Calu3 (cell line): Measurements from ENCODE around the gene SPINK14. TPM values are rescaled to one million over a fixed set of nuclear protein-coding genes. Genes with fewer than 3 reads are reported as not detected.

Source experiments
- BruUV-seq: library from RNA; stranded (reverse); fragments of 400-500 nt; replicated peaks from 2 replicates; lab custom pipeline; 2021; lab: Mats Ljungman, UMichigan
- CTCF ChIA-PET: fragments of 300-600 bp; sonication (Branson Sonifier 250); formaldehyde crosslinking; loops from one replicate; lab custom pipeline; 2022; ENCODE audit warnings: antibody characterized with exemption; lab: Charles Lee
- DNase-seq: peaks from one replicate; pipeline ENCODE4 v3.0.0; 2022
- H3K27ac Mint-ChIP-seq: one replicate; pipeline ENCODE4 v1.8.0; 2022; ENCODE audit warnings: mixed read lengths; ENCODE audit not compliant: unreplicated experiment
- H3K27me3 Mint-ChIP-seq: one replicate; pipeline ENCODE4 v1.8.0; 2022; ENCODE audit warnings: mixed read lengths; ENCODE audit not compliant: unreplicated experiment
- H3K36me3 Mint-ChIP-seq: one replicate; pipeline ENCODE4 v1.8.0; 2022; ENCODE audit warnings: mild to moderate bottlenecking, moderate library complexity, mixed read lengths; ENCODE audit not compliant: insufficient read depth, unreplicated experiment
- H3K4me1 Mint-ChIP-seq: one replicate; pipeline ENCODE4 v1.8.0; 2022; ENCODE audit warnings: mild to moderate bottlenecking, low read depth, mixed read lengths; ENCODE audit not compliant: unreplicated experiment
- H3K4me3 Mint-ChIP-seq: one replicate; pipeline ENCODE4 v1.8.0; 2022; ENCODE audit warnings: mild to moderate bottlenecking, low read depth, moderate library complexity, mixed read lengths; ENCODE audit not compliant: unreplicated experiment
- H3K9me3 Mint-ChIP-seq: one replicate; pipeline ENCODE4 v1.8.0; 2022; ENCODE audit warnings: low read depth, mixed read lengths; ENCODE audit not compliant: unreplicated experiment
- intact Hi-C: fragments of 100-400 bp; cut with micrococcal nuclease; formaldehyde crosslinking; loops from one replicate; pipeline ENCODE4 v1.10.0; 2022; ENCODE audit not compliant: unreplicated experiment
- total RNA-seq: library from RNA; stranded (reverse); gene quantifications from 2 replicates; pipeline ENCODE4 v1.2.3, GENCODE V29; 2022
- TF ChIP-seq, protein P1 (sequence below): fragments of 200-600 bp; IDR thresholded peaks from one replicate; pipeline ENCODE4 v1.8.0; 2022; ENCODE audit warnings: antibody characterized with exemption; ENCODE audit not compliant: unreplicated experiment

The SPINK14 gene
- total RNA-seq, 1 experiment from 2014 or later, result not detected

DNA sequence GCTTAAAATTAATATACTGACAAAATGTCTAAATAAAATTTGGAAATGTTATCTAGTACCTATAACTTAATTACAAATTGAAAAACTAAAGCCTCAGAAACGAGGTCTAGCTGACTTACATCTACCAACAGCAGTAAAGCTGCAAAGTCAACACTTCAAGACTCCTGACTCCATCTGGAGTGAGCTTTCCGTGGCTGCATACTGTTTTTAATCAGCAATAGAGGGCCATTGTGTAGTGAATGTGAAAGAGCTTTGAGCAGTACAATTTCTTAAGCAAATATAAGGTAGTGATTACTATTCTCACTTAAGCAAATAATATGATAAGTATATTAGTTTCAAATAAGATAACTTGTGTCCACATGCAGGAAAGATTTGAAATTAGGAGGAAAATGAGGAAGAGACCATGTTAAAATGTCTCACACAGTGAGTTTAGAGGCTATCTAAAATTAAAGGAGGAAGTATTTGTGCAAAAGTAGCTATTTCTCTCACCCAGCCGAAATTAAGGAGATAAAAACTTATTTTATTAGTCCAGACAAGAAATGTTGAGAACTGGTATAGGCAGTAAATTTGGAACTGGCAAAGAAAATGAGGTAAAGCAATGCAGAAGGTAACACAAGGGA, 40.9 kb downstream of the SPINK14 start:
- Mint-ChIP-seq H3K27me3 (no peaks in the 10 kb centered on the region), H3K4me1 (no peaks in the 10 kb centered on the region), H3K36me3 (no peaks in the 10 kb centered on the region), H3K9me3 (no peaks in the 10 kb centered on the region), H3K27ac (no peak overlapping the region), H3K4me3 (no peak overlapping the region)
- intact Hi-C loops, result no loop called here
- TF ChIP-seq, protein P1, sequence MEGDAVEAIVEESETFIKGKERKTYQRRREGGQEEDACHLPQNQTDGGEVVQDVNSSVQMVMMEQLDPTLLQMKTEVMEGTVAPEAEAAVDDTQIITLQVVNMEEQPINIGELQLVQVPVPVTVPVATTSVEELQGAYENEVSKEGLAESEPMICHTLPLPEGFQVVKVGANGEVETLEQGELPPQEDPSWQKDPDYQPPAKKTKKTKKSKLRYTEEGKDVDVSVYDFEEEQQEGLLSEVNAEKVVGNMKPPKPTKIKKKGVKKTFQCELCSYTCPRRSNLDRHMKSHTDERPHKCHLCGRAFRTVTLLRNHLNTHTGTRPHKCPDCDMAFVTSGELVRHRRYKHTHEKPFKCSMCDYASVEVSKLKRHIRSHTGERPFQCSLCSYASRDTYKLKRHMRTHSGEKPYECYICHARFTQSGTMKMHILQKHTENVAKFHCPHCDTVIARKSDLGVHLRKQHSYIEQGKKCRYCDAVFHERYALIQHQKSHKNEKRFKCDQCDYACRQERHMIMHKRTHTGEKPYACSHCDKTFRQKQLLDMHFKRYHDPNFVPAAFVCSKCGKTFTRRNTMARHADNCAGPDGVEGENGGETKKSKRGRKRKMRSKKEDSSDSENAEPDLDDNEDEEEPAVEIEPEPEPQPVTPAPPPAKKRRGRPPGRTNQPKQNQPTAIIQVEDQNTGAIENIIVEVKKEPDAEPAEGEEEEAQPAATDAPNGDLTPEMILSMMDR, result no peak
- DNase-seq, result no peak
- no TSS peak for BruUV-seq
- CTCF ChIA-PET, result no interaction called here

DNA sequence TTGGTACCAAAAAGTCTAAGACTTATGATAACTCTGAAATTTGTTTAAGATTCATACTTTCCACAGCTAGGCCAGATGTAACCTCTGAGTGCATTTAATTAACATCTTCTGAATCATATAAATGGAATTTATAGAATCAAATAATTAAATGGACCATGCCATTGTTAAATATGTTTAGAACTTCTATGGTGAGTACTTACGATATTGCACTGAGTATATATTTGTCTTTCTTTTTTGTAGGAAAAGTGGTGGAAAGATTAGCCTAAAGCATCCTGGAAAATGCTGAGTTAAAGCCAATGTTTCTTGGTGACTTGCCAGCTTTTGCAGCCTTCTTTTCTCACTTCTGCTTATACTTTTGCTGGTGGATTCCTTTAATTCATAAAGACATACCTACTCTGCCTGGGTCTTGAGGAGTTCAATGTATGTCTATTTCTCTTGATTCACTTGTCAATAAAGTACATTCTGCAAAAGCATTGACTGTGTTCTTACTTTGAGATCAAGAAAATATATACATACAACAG, 46.4 kb downstream of the SPINK14 start:
- H3K4me1 Mint-ChIP-seq, result no peaks in the 10 kb centered on the region
- TF ChIP-seq, protein P1, result no peak
- no TSS peak for BruUV-seq
- no peaks in the 10 kb centered on the region for H3K27me3 Mint-ChIP-seq
- intact Hi-C loops, result no loop called here
- H3K9me3 Mint-ChIP-seq, result peaks cover 3% of the 10 kb centered on the region
- no peaks in the 10 kb centered on the region for H3K36me3 Mint-ChIP-seq
- no peak for DNase-seq
- H3K4me3 Mint-ChIP-seq, result no peak overlapping the region
- H3K27ac Mint-ChIP-seq, result no peak overlapping the region
- CTCF ChIA-PET, result no interaction called here

DNA sequence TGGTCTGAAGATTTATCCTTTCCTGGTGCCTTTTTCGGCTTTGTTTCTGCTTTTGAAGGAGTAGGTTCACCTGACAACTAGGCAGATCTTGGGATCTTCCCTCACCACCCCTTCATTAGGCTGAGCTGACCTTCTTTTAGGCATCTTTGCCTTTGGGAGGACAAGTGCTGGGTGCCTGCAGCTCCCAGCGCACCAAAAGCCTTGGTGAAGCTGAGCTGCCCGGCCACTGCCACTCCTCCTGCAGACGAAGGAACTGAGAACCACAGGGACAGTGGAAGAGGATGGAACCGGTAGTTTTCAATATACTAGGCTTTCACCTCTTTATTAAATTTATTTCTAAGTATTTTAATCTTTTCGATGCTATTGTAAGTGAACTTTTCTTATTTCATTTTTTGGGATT, 53.2 kb downstream of the SPINK14 start:
- Mint-ChIP-seq H3K27ac (no peak overlapping the region), H3K27me3 (no peaks in the 10 kb centered on the region), H3K4me3 (no peak overlapping the region), H3K4me1 (no peaks in the 10 kb centered on the region), H3K9me3 (peaks cover 3% of the 10 kb centered on the region), H3K36me3 (no peaks in the 10 kb centered on the region)
- intact Hi-C loops, result no loop called here
- TF ChIP-seq, protein P1, result no peak
- DNase-seq, result no peak
- BruUV-seq, result no TSS peak
- CTCF ChIA-PET, result interaction anchor here (0.7 kb wide), 1 partner anchor 47 kb away, joined by 3 read pairs; the partner anchor contains the start of gene SPINK13

DNA sequence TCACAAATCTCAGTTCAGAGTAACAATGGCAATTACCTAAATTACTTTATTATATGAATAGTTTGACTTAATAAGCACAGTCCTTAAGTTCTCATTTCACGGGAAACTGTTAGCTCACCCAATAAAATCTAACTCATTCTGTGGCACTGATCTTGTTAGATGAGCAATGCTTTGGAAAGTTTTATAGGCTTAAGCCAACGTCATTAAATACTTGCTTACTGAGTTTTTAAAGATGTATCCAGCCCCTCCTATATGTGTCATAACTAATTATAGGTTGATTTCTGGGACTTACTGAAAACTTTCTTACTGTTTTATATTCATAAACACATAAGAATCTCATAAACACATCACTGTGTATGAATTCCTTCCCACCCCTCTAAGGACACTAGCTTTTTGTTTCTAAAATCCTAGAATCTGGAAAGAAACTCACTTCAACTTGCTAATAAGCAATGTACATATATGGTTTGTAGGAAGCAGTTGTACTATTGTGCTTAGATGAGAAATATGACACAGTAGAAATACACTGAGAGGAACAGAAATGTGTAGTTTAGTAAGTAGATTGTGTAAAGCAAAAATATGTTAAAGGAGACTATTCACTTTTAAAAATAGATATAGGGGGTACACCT, 55.9 kb downstream of the SPINK14 start:
- H3K4me1 Mint-ChIP-seq, result no peaks in the 10 kb centered on the region
- no peaks in the 10 kb centered on the region for H3K9me3 Mint-ChIP-seq
- H3K4me3 Mint-ChIP-seq, result no peak overlapping the region
- H3K36me3 Mint-ChIP-seq, result no peaks in the 10 kb centered on the region
- H3K27ac Mint-ChIP-seq, result no peak overlapping the region
- TF ChIP-seq, protein P1, result no peak
- intact Hi-C loops, result no loop called here
- no peaks in the 10 kb centered on the region for H3K27me3 Mint-ChIP-seq
- CTCF ChIA-PET, result no interaction called here
- no peak for DNase-seq
- no TSS peak for BruUV-seq

Other genes starting within 250 kb of the SPINK14 start
- gene SPINK5, start 104.6 kb upstream of the SPINK14 start, total RNA-seq, result 2.5 and 3.1 TPM in 2 replicates
- gene SPINK6, start 34.5 kb downstream of the SPINK14 start, total RNA-seq, result not detected in 2 replicates
- gene MARCOL, start 70.0 kb downstream of the SPINK14 start, total RNA-seq, result not detected in 2 replicates
- gene SPINK13, start 100.2 kb downstream of the SPINK14 start, total RNA-seq, result not detected in 2 replicates
- not detected in 2 replicates for gene SPINK7, start 143.9 kb downstream of the SPINK14 start, total RNA-seq
- gene SPINK9, start 167.0 kb downstream of the SPINK14 start, total RNA-seq, result not detected in 2 replicates
- 53.1 and 59.2 TPM in 2 replicates for gene FBXO38, start 215.4 kb downstream of the SPINK14 start, total RNA-seq